Breast epithelium (tissue), 4 donors: Measurements from ENCODE around the gene KMO. TPM values are rescaled to one million over a fixed set of nuclear protein-coding genes. Genes with fewer than 3 reads are reported as not detected.

Experiments used
- DNase-seq, 2 donors: peaks; one replicate each; pipeline ENCODE4 v3.0.0-alpha.2; 2019; ENCODE audit warnings: low spot score in 2 of 2
- H3K27ac ChIP-seq, 2 donors: fragments of 200-600 bp; sonication (generic) in 1 of 2; one replicate each; pipeline ENCODE4 v1.5.1; 2016 to 2019; ENCODE audit warnings: mild to moderate bottlenecking in 1 of 2
- H3K27me3 ChIP-seq, 2 donors: fragments of 200-600 bp; sonication (generic) in 1 of 2; one replicate each; pipeline versions ENCODE4 v1.5.1 to v1.6.0; 2017 to 2019; ENCODE audit warnings: control low read depth in 1 of 2, mild to moderate bottlenecking in 1 of 2
- H3K36me3 ChIP-seq: fragments of 200-600 bp; one replicate; pipeline ENCODE4 v1.5.1; 2019
- H3K4me1 ChIP-seq, 2 donors: fragments of 200-600 bp; sonication (generic); one replicate each; pipeline ENCODE4 v1.5.1; 2016 to 2019; ENCODE audit warnings: control low read depth in 1 of 2
- H3K4me3 ChIP-seq, 3 donors: fragments of 200-600 bp; sonication (generic); 1 replicate in 2 of 3; 2 replicates in 1 of 3; pipeline ENCODE4 v1.5.1; 2016 to 2019; ENCODE audit warnings: mild to moderate bottlenecking in 3 of 3, moderate library complexity in 2 of 3
- H3K9me3 ChIP-seq, 2 donors: fragments of 200-600 bp; sonication (generic) in 1 of 2; one replicate each; pipeline ENCODE4 v1.5.1; 2016 to 2019; ENCODE audit warnings: control low read depth in 1 of 2
- POLR2A ChIP-seq: fragments of 450-650 bp; IDR thresholded peaks from one replicate; pipeline ENCODE4 v1.6.1; 2016; ENCODE audit warnings: antibody characterized with exemption, mild to moderate bottlenecking, moderate library complexity
- POLR2AphosphoS5 ChIP-seq, 3 donors: sonication (generic); formaldehyde crosslinking; IDR thresholded peaks; one replicate each; pipeline ENCODE4 v1.6.1; 2017; ENCODE audit warnings: antibody characterized with exemption in 3 of 3
- intact Hi-C: fragments of 100-400 bp; cut with DNase I; formaldehyde crosslinking; loops from one replicate; pipeline ENCODE4 v1.15.1; 2023; ENCODE audit warnings: low total_unique reads
- total RNA-seq, 3 donors: library from RNA; depleted of rRNA; stranded (reverse); fragments of >200 nt; gene quantifications; one replicate each; pipeline ENCODE4 v1.1.0, GENCODE V29; 2016
- TF ChIP-seq, protein P1 (sequence below), 3 donors: fragments of 450-650 bp; IDR thresholded peaks; one replicate each; pipeline ENCODE4 v1.5.1; 2016 to 2017; ENCODE audit warnings: antibody characterized with exemption in 3 of 3, mild to moderate bottlenecking in 3 of 3, moderate library complexity in 3 of 3

The KMO gene
- total RNA-seq, 3 donors from 2014 or later: 1.1 to 4.3 (median 1.9) TPM

GRCh38 chr1:241645199-241645598 is 113.0 kb downstream of the KMO start:
- H3K4me3 ChIP-seq: no peak overlapping the region
- no peak for DNase-seq
- intact Hi-C loops: no loop called here
- no peaks in the 10 kb centered on the region for H3K9me3 ChIP-seq
- no peaks in the 10 kb centered on the region for H3K36me3 ChIP-seq
- H3K27ac ChIP-seq: no peak overlapping the region
- no peaks in the 10 kb centered on the region for H3K27me3 ChIP-seq
- TF ChIP-seq, protein P1, sequence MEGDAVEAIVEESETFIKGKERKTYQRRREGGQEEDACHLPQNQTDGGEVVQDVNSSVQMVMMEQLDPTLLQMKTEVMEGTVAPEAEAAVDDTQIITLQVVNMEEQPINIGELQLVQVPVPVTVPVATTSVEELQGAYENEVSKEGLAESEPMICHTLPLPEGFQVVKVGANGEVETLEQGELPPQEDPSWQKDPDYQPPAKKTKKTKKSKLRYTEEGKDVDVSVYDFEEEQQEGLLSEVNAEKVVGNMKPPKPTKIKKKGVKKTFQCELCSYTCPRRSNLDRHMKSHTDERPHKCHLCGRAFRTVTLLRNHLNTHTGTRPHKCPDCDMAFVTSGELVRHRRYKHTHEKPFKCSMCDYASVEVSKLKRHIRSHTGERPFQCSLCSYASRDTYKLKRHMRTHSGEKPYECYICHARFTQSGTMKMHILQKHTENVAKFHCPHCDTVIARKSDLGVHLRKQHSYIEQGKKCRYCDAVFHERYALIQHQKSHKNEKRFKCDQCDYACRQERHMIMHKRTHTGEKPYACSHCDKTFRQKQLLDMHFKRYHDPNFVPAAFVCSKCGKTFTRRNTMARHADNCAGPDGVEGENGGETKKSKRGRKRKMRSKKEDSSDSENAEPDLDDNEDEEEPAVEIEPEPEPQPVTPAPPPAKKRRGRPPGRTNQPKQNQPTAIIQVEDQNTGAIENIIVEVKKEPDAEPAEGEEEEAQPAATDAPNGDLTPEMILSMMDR (IDR thresholded peaks at IDR 0.05): no peak
- no peak for TF ChIP-seq POLR2A
- TF ChIP-seq POLR2AphosphoS5 (IDR thresholded peaks at IDR 0.05): no peak
- H3K4me1 ChIP-seq: no peaks in the 10 kb centered on the region

Other genes with a start within 250 kb of the KMO start
- under 1 TPM in 1 of 3 donors, not detected in 2; 0.16 TPM for gene RGS7, start 175.2 kb upstream of the KMO start, total RNA-seq
- gene FH, start 12.6 kb upstream of the KMO start, total RNA-seq: 10 to 100 TPM; 43.2 to 48.0 (median 44.2) TPM
- gene CHML, start 108.0 kb downstream of the KMO start, total RNA-seq: 1 to 10 TPM; 6.4 to 7.5 (median 7.2) TPM
- 10 to 100 TPM; 12.0 to 22.4 (median 16.1) TPM for gene OPN3, start 108.0 kb downstream of the KMO start, total RNA-seq
- gene WDR64, start 119.9 kb downstream of the KMO start, total RNA-seq: not detected